ENCODE results near the gene IL4R. TPM values are rescaled to one million over a fixed set of nuclear protein-coding genes. Genes with fewer than 3 reads are reported as not detected.

Gene IL4R
- total RNA-seq, 1 experiment from 2014 or later: 25.1 TPM

GRCh38 chr16:27320261-27321012, 6.7 kb downstream of the IL4R start:
- H4K20me1 ChIP-seq (ENCODE audit: low read length): no peaks in the 10 kb centered on the region
- H3K27ac ChIP-seq (ENCODE audit: low read length): peak overlapping the region; percentile 95
- peaks cover under 1% of the 10 kb centered on the region for H3F3A ChIP-seq (ENCODE audit: low read length, unreplicated experiment)
- CTCF ChIA-PET: no interaction called here
- H3K9me3 ChIP-seq (ENCODE audit: low read length): no peaks in the 10 kb centered on the region
- TF ChIP-seq EZH2phosphoT487 (IDR thresholded peaks at IDR 0.05; ENCODE audit: borderline replicate concordance, low read length): no peak
- no peak for TF ChIP-seq CTCF (conservative IDR thresholded peaks at IDR 0.05; ENCODE audit: low read depth, low read length)
- no peak for TF ChIP-seq EZH2 (IDR thresholded peaks at IDR 0.05; ENCODE audit: low read length, unreplicated experiment)
- peaks cover 65% of the 10 kb centered on the region for H3K4me1 ChIP-seq (ENCODE audit: insufficient read depth, low read length)
- peaks cover 95% of the 10 kb centered on the region for H3K79me2 ChIP-seq (ENCODE audit: low read length)
- H3K9me2 ChIP-seq (replicated peaks; ENCODE audit: low read length): no peaks in the 10 kb centered on the region
- BruUV-seq (replicated peaks): no TSS peak
- DNase-seq (no peak), ATAC-seq (no peak)
- no peak overlapping the region for H3K9ac ChIP-seq (ENCODE audit: low read length)
- no peak overlapping the region for H2AFZ ChIP-seq (ENCODE audit: low read length)
- H3K27me3 ChIP-seq (ENCODE audit: low read length): no peaks in the 10 kb centered on the region
- H3K4me3 ChIP-seq (ENCODE audit: low read length): no peak overlapping the region
- H3K4me2 ChIP-seq (ENCODE audit: low read length): peak overlapping the region; percentile 11; the same call in 1 of the 2 replicates
- intact Hi-C loops (cut with micrococcal nuclease): no loop called here
- POLR2A ChIA-PET (ENCODE audit: unreplicated experiment): no interaction called here
- H3K36me3 ChIP-seq (ENCODE audit: low read depth, low read length): no peaks in the 10 kb centered on the region

- H3K9ac ChIP-seq (ENCODE audit: low read length): 0 out of 2 replicates have a peak overlapping the region, but pooled peaks have one; percentile 10
- TF ChIP-seq EZH2phosphoT487 (IDR thresholded peaks at IDR 0.05; ENCODE audit: borderline replicate concordance, low read length) (no peak), EZH2 (IDR thresholded peaks at IDR 0.05; ENCODE audit: low read length, unreplicated experiment) (no peak)
- no peaks in the 10 kb centered on the region for H3K27me3 ChIP-seq (ENCODE audit: low read length)
- H3F3A ChIP-seq (ENCODE audit: low read length, unreplicated experiment): no peaks in the 10 kb centered on the region
- H3K27ac ChIP-seq (ENCODE audit: low read length): peak overlapping the region; percentile 95
- H3K9me2 ChIP-seq (replicated peaks; ENCODE audit: low read length): no peaks in the 10 kb centered on the region
- peaks cover 99% of the 10 kb centered on the region for H3K79me2 ChIP-seq (ENCODE audit: low read length)
- H3K36me3 ChIP-seq (ENCODE audit: low read depth, low read length): no peaks in the 10 kb centered on the region
- intact Hi-C loops (cut with micrococcal nuclease): no loop called here
- no peaks in the 10 kb centered on the region for H4K20me1 ChIP-seq (ENCODE audit: low read length)
- H3K4me2 ChIP-seq (ENCODE audit: low read length): peak overlapping the region; percentile 25; the same call in 1 of the 2 replicates
- H3K9me3 ChIP-seq (ENCODE audit: low read length): no peaks in the 10 kb centered on the region
- ATAC-seq (peak; percentile 53), DNase-seq (peak; percentile 77)
- H3K4me1 ChIP-seq (ENCODE audit: insufficient read depth, low read length): peaks cover 62% of the 10 kb centered on the region
- no peak overlapping the region for H3K4me3 ChIP-seq (ENCODE audit: low read length)
- BruUV-seq (replicated peaks): no TSS peak
- no peak overlapping the region for H2AFZ ChIP-seq (ENCODE audit: low read length)
- ChIA-PET POLR2A (ENCODE audit: unreplicated experiment) (no interaction called here), CTCF (no interaction called here)
Observed at GRCh38 chr16:27321013-27321915, 7.5 kb downstream of the IL4R start.

GRCh38 chr16:27322858-27323780, 9.3 kb downstream of the IL4R start:
- no peaks in the 10 kb centered on the region for H3K9me2 ChIP-seq (replicated peaks; ENCODE audit: low read length)
- H3K9ac ChIP-seq (ENCODE audit: low read length): peak overlapping the region; percentile 67
- intact Hi-C loops (cut with micrococcal nuclease): no loop called here
- peak; percentile 80 for DNase-seq
- peak overlapping the region; percentile 59 for H3K4me2 ChIP-seq (ENCODE audit: low read length)
- H3K27ac ChIP-seq (ENCODE audit: low read length): peak overlapping the region; percentile 95
- ChIA-PET POLR2A (ENCODE audit: unreplicated experiment) (no interaction called here), CTCF (no interaction called here)
- peaks cover 63% of the 10 kb centered on the region for H3K4me1 ChIP-seq (ENCODE audit: insufficient read depth, low read length)
- H4K20me1 ChIP-seq (ENCODE audit: low read length): no peaks in the 10 kb centered on the region
- no peaks in the 10 kb centered on the region for H3K27me3 ChIP-seq (ENCODE audit: low read length)
- H3K79me2 ChIP-seq (ENCODE audit: low read length): peaks cover 92% of the 10 kb centered on the region
- H3F3A ChIP-seq (ENCODE audit: low read length, unreplicated experiment): peaks cover 6% of the 10 kb centered on the region
- no TSS peak for BruUV-seq (replicated peaks)
- no peak for TF ChIP-seq EZH2 (IDR thresholded peaks at IDR 0.05; ENCODE audit: low read length, unreplicated experiment)
- TF ChIP-seq EZH2phosphoT487 (IDR thresholded peaks at IDR 0.05; ENCODE audit: borderline replicate concordance, low read length): no peak
- no peak for TF ChIP-seq CTCF (conservative IDR thresholded peaks at IDR 0.05; ENCODE audit: low read depth, low read length)
- H2AFZ ChIP-seq (ENCODE audit: low read length): no peak overlapping the region
- H3K9me3 ChIP-seq (ENCODE audit: low read length): no peaks in the 10 kb centered on the region
- H3K36me3 ChIP-seq (ENCODE audit: low read depth, low read length): no peaks in the 10 kb centered on the region
- ATAC-seq: peak; percentile 39
- no peak overlapping the region for H3K4me3 ChIP-seq (ENCODE audit: low read length)

Measured in PC-3 (cell line).